ENCODE data around the gene SKA2. TPM values are rescaled to one million over a fixed set of nuclear protein-coding genes. Genes with fewer than 3 reads are reported as not detected.

The SKA2 gene
- total RNA-seq, 6 experiments from 2014 or later = 65.4 to 102 (median 96.6) TPM

DNA sequence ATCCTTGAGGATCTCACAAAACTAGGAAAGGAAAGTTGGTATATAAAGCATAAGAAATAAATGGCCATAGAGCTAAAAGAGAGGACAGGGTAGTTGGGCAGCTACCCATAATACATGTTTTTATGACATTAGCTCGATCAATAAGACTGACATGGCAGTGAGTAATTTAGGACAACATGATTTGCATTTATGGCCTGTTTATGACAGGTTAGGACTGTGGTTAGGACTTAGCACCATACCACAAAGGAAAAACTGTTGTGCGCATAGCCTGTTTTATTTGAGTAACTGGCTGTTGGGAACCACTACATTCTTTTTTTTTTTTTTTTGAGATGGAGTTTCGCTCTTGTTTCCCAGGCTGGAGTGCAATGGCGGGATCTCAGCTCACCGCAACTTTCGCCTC is 30.3 kb downstream of the SKA2 start:
- H3K4me1 Mint-ChIP-seq (ENCODE audit: low read depth) = no peaks in the 10 kb centered on the region
- H3K27me3 Mint-ChIP-seq (ENCODE audit: insufficient read depth) = no peaks in the 10 kb centered on the region
- TF ChIP-seq, protein P1, sequence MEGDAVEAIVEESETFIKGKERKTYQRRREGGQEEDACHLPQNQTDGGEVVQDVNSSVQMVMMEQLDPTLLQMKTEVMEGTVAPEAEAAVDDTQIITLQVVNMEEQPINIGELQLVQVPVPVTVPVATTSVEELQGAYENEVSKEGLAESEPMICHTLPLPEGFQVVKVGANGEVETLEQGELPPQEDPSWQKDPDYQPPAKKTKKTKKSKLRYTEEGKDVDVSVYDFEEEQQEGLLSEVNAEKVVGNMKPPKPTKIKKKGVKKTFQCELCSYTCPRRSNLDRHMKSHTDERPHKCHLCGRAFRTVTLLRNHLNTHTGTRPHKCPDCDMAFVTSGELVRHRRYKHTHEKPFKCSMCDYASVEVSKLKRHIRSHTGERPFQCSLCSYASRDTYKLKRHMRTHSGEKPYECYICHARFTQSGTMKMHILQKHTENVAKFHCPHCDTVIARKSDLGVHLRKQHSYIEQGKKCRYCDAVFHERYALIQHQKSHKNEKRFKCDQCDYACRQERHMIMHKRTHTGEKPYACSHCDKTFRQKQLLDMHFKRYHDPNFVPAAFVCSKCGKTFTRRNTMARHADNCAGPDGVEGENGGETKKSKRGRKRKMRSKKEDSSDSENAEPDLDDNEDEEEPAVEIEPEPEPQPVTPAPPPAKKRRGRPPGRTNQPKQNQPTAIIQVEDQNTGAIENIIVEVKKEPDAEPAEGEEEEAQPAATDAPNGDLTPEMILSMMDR (IDR thresholded peaks at IDR 0.05) = no peak
- H3K27ac Mint-ChIP-seq = no peak overlapping the region
- H3K36me3 Mint-ChIP-seq (ENCODE audit: low read depth) = peaks cover 11% of the 10 kb centered on the region; the same call in 1 of the 2 replicates
- H3K4me3 Mint-ChIP-seq = no peak overlapping the region
- H3K9me3 Mint-ChIP-seq = no peaks in the 10 kb centered on the region
- no peak for DNase-seq

DNA sequence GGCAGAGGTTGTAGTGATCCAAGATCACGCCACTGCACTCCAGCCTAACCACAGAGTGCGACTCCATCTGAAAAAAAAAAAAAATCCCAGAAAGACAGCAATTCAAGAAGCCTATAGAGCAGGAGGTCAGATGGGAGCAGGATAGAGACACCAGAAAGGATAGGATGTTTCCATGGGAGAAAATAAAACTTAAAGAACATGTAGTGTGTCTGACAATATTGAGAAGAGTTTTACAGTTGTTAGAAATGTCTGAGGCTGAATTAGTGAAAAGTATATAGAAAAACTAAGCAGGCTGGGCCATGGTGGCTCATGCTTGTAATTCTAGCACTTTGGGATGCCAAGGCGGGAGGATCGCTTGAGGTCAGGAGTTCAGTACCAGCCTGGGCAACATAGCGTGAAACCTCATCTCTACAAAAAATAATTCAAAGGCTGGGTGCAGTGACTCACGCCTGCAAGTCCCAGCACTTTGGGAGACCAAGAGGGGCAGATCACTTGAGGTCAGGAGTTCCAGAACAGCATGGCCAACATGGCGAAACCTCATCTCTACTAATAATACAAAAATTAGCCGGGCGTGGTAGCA is 33.0 kb downstream of the SKA2 start:
- H3K27ac Mint-ChIP-seq = no peak overlapping the region
- no peaks in the 10 kb centered on the region for H3K9me3 Mint-ChIP-seq
- H3K4me3 Mint-ChIP-seq = no peak overlapping the region
- H3K4me1 Mint-ChIP-seq (ENCODE audit: low read depth) = no peaks in the 10 kb centered on the region
- TF ChIP-seq, protein P1 (IDR thresholded peaks at IDR 0.05) = no peak
- DNase-seq = no peak
- H3K27me3 Mint-ChIP-seq (ENCODE audit: insufficient read depth) = 0 out of 2 replicates have a peak, but pooled peaks cover 2% of the 10 kb centered on the region
- H3K36me3 Mint-ChIP-seq (ENCODE audit: low read depth) = peaks cover 24% of the 10 kb centered on the region; the same call in 1 of the 2 replicates

GRCh38 chr17:59115474-59115873 is 39.5 kb downstream of the SKA2 start:
- H3K9me3 Mint-ChIP-seq = no peaks in the 10 kb centered on the region
- no peaks in the 10 kb centered on the region for H3K4me1 Mint-ChIP-seq (ENCODE audit: low read depth)

DNA sequence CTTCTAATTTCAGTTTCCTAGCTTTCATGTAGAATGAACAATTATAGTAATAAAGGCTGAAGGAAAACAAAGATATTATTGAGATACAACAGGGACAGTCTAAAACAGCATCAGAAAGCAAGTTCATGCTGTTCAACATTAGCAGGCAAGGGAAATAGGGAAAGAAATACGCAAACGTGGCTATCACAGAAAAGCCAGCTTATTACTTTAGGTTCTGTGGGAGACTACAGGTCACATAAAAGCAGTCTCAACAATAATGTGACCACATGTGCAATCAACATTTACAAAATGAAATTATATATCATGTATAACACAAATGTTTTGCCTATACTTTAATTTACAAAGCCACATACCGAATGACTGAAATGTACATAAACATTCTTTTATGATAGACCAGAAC is 43.4 kb downstream of the SKA2 start:
- H3K36me3 Mint-ChIP-seq (ENCODE audit: low read depth) = peaks cover 12% of the 10 kb centered on the region
- no peak overlapping the region for H3K4me3 Mint-ChIP-seq
- H3K4me1 Mint-ChIP-seq (ENCODE audit: low read depth) = peaks cover 9% of the 10 kb centered on the region
- TF ChIP-seq, protein P1 (IDR thresholded peaks at IDR 0.05) = no peak
- H3K27ac Mint-ChIP-seq = no peak overlapping the region
- H3K27me3 Mint-ChIP-seq (ENCODE audit: insufficient read depth) = no peaks in the 10 kb centered on the region
- no peaks in the 10 kb centered on the region for H3K9me3 Mint-ChIP-seq
- no peak for DNase-seq

More at GRCh38 chr17:59115474-59115873, 39.5 kb downstream of the SKA2 start:
- H3K27ac Mint-ChIP-seq = no peak overlapping the region
- TF ChIP-seq, protein P1 (IDR thresholded peaks at IDR 0.05) = no peak
- no peak for DNase-seq
- 0 out of 2 replicates have a peak, but pooled peaks cover 2% of the 10 kb centered on the region for H3K27me3 Mint-ChIP-seq (ENCODE audit: insufficient read depth)
- H3K4me3 Mint-ChIP-seq = no peak overlapping the region
- H3K36me3 Mint-ChIP-seq (ENCODE audit: low read depth) = peaks cover 19% of the 10 kb centered on the region; the same call in 1 of the 2 replicates

DNA sequence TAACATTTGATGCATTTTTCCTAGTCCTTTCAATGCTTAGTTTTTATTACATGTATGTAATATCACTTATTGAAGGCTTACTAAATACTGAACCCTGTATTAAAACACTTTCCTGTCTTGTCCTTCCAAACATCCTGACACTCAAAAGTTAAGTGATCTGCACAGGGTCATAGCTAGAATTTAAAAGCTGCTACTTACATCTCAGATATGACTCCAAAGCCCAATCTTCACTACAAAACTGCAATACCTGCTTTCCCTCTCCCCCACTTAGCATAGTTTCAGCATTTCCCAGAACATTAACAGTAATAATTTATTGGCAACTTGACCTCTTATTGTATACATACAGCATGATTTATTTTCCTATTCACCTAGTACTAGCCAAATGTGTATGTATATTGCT is 44.0 kb downstream of the SKA2 start:
- no peak for DNase-seq
- Mint-ChIP-seq H3K27ac (no peak overlapping the region), H3K36me3 (ENCODE audit: low read depth) (peaks cover 12% of the 10 kb centered on the region)

More for the DNA sequence above, 44.0 kb downstream of the SKA2 start:
- Mint-ChIP-seq H3K27me3 (ENCODE audit: insufficient read depth) (peaks cover 4% of the 10 kb centered on the region; the same call in 1 of the 2 replicates), H3K4me3 (no peak overlapping the region), H3K9me3 (no peaks in the 10 kb centered on the region), H3K4me1 (ENCODE audit: low read depth) (peaks cover 9% of the 10 kb centered on the region)
- TF ChIP-seq, protein P1 (IDR thresholded peaks at IDR 0.05) = no peak
